ENCODE results near the gene RHOXF1. TPM values are rescaled to one million over a fixed set of nuclear protein-coding genes. Genes with fewer than 3 reads are reported as not detected.
"Not testable (repeated sequence)": the region's sequence is repeated elsewhere in the genome, so short reads cannot be mapped to it uniquely, and the experiment has no call there.

RHOXF1 gene
- total RNA-seq, 4 donors from 2014 or later = not detected

DNA sequence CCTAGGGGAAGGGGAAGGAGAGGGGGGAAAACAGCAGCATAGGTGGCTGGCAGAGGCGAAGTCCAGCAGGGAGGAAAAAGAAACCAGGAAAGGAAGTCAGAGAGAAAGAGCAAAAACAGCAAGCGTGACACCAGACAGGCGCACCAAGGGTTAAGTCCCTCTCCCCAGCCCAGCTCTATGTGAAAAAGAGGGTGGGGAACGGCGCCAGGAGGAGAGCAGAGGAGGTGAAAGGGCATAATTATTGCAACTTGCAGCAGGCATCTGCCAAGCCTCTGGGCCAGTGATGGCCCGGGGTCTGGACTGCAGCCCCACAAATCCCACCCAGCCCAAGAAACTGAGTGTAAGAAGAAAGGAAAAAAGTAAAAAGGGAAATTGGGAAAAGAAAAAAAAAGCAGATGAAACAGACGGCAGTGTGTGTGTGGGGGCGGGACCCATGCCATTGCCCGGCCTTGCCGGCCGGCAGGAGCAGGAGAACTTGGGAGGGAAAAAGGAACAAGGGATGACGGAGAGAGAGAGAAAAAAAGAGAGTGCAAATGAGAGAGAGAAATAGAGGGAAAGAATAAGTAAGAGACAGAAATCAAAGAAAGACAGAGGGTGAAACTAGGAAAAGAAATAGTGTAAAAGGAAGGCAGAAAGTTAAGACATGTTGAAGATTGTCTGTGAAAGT is 28.6 kb upstream of the RHOXF1 start:
- no peak overlapping the region for H3K4me3 ChIP-seq
- TF ChIP-seq EP300 (IDR thresholded peaks at IDR 0.05) (no peak), POLR2A (IDR thresholded peaks at IDR 0.05) (no peak)
- TF ChIP-seq, protein P1, sequence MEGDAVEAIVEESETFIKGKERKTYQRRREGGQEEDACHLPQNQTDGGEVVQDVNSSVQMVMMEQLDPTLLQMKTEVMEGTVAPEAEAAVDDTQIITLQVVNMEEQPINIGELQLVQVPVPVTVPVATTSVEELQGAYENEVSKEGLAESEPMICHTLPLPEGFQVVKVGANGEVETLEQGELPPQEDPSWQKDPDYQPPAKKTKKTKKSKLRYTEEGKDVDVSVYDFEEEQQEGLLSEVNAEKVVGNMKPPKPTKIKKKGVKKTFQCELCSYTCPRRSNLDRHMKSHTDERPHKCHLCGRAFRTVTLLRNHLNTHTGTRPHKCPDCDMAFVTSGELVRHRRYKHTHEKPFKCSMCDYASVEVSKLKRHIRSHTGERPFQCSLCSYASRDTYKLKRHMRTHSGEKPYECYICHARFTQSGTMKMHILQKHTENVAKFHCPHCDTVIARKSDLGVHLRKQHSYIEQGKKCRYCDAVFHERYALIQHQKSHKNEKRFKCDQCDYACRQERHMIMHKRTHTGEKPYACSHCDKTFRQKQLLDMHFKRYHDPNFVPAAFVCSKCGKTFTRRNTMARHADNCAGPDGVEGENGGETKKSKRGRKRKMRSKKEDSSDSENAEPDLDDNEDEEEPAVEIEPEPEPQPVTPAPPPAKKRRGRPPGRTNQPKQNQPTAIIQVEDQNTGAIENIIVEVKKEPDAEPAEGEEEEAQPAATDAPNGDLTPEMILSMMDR (IDR thresholded peaks at IDR 0.05) = no peak
- 16 to 37% methylated on average over 12 of the region's 12 CpGs for WGBS, 2 donors

DNA sequence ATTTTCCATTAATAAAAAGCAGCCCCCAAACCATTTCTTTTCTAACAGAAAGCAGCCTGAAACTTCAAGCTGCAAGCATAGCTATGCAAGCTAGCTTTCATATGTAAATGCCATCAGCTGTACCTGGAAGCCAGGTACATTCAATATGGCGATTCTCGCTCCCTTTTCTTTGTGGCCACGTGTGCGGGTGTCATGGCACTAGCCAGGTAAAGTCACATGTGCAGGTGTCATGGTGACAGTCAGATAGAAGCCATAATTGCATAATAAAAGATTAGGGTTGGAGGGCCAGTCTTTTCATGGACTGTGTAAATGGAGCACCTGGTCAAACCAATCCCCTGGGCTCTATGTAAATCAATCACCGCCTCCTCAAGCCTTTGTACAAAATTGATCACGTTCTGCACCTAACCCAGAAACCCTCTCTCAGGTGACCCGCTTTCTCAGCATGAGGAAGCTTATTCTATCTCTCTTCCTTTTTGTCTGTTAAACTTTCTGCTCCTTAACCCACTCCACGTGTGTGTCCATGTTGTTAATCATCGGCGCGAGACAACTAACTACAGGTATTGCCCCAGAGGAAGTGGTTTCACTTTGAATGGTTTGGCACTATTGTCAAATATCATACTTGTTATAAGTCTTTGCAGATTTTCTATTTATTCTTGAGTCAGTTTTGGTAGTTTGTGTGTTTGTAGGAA is 24.7 kb upstream of the RHOXF1 start:
- Histone ChIP-seq H3K27ac (no peak overlapping the region), H3K4me1 (peaks cover 0 to 5% (median 0%) of the 10 kb centered on the region in 4 donors), H3K36me3 (no peaks in the 10 kb centered on the region), H3K27me3 (peaks cover 0 to 8% of the 10 kb centered on the region in 2 donors), H3K4me3 (no peak overlapping the region), H3K9me3 (no peaks in the 10 kb centered on the region)
- WGBS, 2 donors = 78 to 89% methylated on average over 9 to 11 of the region's 11 CpGs
- DNase-seq (ENCODE audit: low spot score in 2 of 2) = no peak
- TF ChIP-seq, protein P1 (IDR thresholded peaks at IDR 0.05) = no peak
- TF ChIP-seq POLR2A (IDR thresholded peaks at IDR 0.05) (no peak), EP300 (IDR thresholded peaks at IDR 0.05) (no peak)

More for the DNA sequence above, 28.6 kb upstream of the RHOXF1 start:
- DNase-seq (ENCODE audit: low spot score in 2 of 2) = peak in 1 of 2 donors; percentile 4
- H3K9me3 ChIP-seq = no peaks in the 10 kb centered on the region
- H3K4me1 ChIP-seq = peaks cover 0 to 5% (median 0%) of the 10 kb centered on the region in 4 donors
- H3K27ac ChIP-seq = no peak overlapping the region
- peaks cover 0 to 8% of the 10 kb centered on the region in 2 donors for H3K27me3 ChIP-seq
- no peaks in the 10 kb centered on the region for H3K36me3 ChIP-seq

DNA sequence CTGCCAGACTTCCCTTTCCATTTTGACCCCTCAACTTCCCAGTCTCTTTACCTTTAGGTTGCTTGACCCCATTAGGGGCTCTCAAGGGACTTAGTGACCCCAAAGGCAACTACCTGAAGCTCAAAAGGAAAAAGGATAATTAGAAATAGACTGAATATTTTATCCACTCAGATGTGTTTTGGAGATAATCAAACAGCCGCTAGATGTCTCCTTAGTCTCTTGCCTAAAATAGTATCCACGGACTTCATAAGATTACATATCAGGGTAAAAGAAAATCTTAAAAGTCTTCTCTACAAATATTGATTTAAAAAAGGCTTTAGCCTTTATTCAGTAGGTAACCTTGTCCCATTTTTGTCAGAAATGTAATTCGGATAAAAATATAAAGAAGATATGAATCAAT is 21.7 kb upstream of the RHOXF1 start:
- Histone ChIP-seq H3K27ac (no peak overlapping the region), H3K4me1 (no peaks in the 10 kb centered on the region), H3K36me3 (no peaks in the 10 kb centered on the region), H3K27me3 (no peaks in the 10 kb centered on the region), H3K9me3 (no peaks in the 10 kb centered on the region), H3K4me3 (no peak overlapping the region)
- DNase-seq (ENCODE audit: low spot score in 2 of 2) = no peak
- WGBS, 2 donors = 55 to 89% methylated on average over 3 of the region's 3 CpGs
- no peak for TF ChIP-seq POLR2A (IDR thresholded peaks at IDR 0.05)
- no peak for TF ChIP-seq EP300 (IDR thresholded peaks at IDR 0.05)
- TF ChIP-seq, protein P1 (IDR thresholded peaks at IDR 0.05) = no peak

DNA sequence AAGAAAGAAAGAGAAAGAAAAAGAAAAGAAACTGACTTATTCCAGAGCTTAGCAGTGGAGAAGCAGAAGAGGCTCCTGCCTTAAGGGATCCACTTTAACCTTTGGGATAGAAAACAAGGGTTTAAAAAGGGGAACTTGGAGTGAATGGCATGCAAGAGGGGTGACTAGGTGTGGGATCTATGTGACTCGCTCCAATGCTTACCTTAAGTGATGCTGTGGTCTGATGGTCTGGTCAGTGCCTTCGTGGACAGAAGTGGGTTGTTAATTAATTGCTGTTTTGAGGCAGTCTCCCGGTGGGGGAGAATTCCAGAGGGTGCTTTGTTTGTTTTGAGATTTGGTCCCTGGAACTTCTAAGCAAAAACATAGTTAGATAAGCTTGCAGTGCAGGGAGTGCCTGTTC is 21.1 kb upstream of the RHOXF1 start:
- H3K27me3 ChIP-seq = no peaks in the 10 kb centered on the region
- H3K9me3 ChIP-seq = no peaks in the 10 kb centered on the region
- H3K27ac ChIP-seq = no peak overlapping the region
- H3K4me3 ChIP-seq = no peak overlapping the region
- no peaks in the 10 kb centered on the region for H3K4me1 ChIP-seq
- 39 to 47% methylated on average over 3 of the region's 3 CpGs for WGBS, 2 donors
- no peaks in the 10 kb centered on the region for H3K36me3 ChIP-seq
- no peak for DNase-seq (ENCODE audit: low spot score in 2 of 2)
- TF ChIP-seq, protein P1 (IDR thresholded peaks at IDR 0.05) = no peak
- TF ChIP-seq POLR2A (IDR thresholded peaks at IDR 0.05) (no peak), EP300 (IDR thresholded peaks at IDR 0.05) (no peak)

DNA sequence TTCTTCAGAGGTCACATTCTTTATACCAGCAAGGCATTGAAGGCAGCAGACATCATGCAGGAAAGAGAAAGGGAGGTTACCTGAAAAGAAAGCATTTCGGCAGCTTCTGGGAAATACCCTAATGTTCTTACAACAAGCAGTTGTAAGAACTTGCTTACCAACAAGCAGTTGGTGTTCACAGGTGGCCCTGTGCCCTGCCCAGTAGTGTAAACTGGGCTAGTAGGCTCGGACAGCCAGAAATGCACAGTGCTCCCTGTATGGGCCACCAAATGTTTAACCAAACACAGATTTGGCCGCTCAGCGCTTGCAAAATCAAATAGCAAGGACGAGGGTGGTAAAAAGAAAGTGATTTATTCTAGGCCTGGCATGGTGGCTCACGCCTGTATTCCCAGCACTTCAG is 20.4 kb upstream of the RHOXF1 start:
- Histone ChIP-seq H3K9me3 (no peaks in the 10 kb centered on the region), H3K4me1 (no peaks in the 10 kb centered on the region), H3K27me3 (no peaks in the 10 kb centered on the region), H3K27ac (no peak overlapping the region), H3K36me3 (no peaks in the 10 kb centered on the region), H3K4me3 (no peak overlapping the region)
- DNase-seq (ENCODE audit: low spot score in 2 of 2) = no peak
- WGBS, 2 donors = 63 to 88% methylated on average over 6 of the region's 6 CpGs
- TF ChIP-seq POLR2A (IDR thresholded peaks at IDR 0.05) (no peak), EP300 (IDR thresholded peaks at IDR 0.05) (no peak)
- TF ChIP-seq, protein P1 (IDR thresholded peaks at IDR 0.05) = no peak

DNA sequence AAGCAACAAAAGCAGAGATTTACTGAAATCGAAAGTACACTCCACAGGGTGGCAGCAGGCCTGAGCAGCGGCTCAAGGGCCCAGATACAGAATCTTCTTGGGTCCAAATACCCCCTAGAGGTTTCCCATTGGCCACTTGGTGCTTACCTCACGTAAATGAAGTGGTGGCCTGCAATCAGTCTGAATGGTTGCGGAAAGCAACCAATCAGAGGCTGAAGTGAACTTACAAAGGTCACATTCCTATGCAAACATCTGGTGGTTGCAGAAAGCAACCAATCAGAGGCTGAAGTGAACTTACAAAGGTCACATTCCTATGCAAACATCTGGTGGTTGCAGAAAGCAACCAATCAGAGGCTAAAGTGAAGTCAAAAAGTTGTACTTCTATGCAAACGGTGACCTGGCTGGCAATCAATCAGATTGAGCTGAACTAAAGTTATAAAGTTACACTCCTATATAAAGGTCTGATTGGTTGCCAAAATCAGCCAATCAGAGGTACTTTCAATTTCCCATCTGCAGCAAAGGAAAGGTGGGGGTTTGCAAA is 12.7 kb upstream of the RHOXF1 start:
- H3K4me1 ChIP-seq, H3K27me3 ChIP-seq: not testable (repeated sequence)
- 70 to 90% methylated on average over 5 of the region's 5 CpGs for WGBS, 2 donors

More for the DNA sequence above, 12.7 kb upstream of the RHOXF1 start:
- not testable (repeated sequence) for DNase-seq (ENCODE audit: low spot score in 2 of 2); H3K9me3 ChIP-seq; H3K27ac ChIP-seq; H3K4me3 ChIP-seq; H3K36me3 ChIP-seq
